ENCODE data around the gene SRSF11. TPM values are rescaled to one million over a fixed set of nuclear protein-coding genes. Genes with fewer than 3 reads are reported as not detected.

Gene SRSF11
- total RNA-seq, 2 donors from 2014 or later = 205 to 208 TPM

- ATAC-seq = no peak
- H3K9me3 Mint-ChIP-seq = no peaks in the 10 kb centered on the region
- peak overlapping the region; percentile 25 to 100 for H3K27ac Mint-ChIP-seq
- peaks cover 13 to 14% of the 10 kb centered on the region in 2 donors for H3K36me3 Mint-ChIP-seq
- no peak for DNase-seq (ENCODE audit: low spot score in 2 of 2)
Observed at GRCh38 chr1:70207492-70207891, 13.7 kb upstream of the SRSF11 start.

- no peaks in the 10 kb centered on the region for H3K9me3 Mint-ChIP-seq
- H3K27ac Mint-ChIP-seq = no peak overlapping the region
- DNase-seq (ENCODE audit: low spot score in 2 of 2) = no peak
- peaks cover 13 to 14% of the 10 kb centered on the region in 2 donors for H3K36me3 Mint-ChIP-seq
- ATAC-seq = no peak
Observed at GRCh38 chr1:70208292-70208691, 12.9 kb upstream of the SRSF11 start.

GRCh38 chr1:70210820-70211219, 10.4 kb upstream of the SRSF11 start:
- DNase-seq (ENCODE audit: low spot score in 2 of 2) (no peak), ATAC-seq (no peak)
- H3K9me3 Mint-ChIP-seq = no peaks in the 10 kb centered on the region
- H3K27ac Mint-ChIP-seq = no peak overlapping the region
- H3K36me3 Mint-ChIP-seq = peaks cover 3 to 7% of the 10 kb centered on the region in 2 donors

DNA sequence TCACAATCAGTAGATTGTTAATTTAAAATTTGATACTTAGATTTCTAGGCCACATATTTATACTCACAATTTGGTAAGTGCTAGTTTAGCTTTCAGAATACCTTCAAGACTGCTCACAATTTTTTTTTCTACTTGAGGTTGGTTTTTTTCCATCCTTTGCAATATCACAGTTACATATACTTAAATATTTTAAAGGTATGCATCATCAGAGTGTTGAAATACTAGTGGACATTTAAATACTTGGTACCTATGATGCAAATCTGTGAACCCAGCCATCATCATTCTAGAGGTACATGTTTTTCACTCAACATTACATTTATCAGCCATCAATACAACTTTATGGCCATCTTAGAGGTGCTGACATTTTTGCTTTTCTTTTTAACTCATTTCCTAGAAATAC, 9.6 kb upstream of the SRSF11 start:
- H3K9me3 Mint-ChIP-seq = no peaks in the 10 kb centered on the region
- no peak overlapping the region for H3K27ac Mint-ChIP-seq
- DNase-seq (ENCODE audit: low spot score in 2 of 2) = no peak
- no peak for ATAC-seq
- peaks cover 0 to 6% of the 10 kb centered on the region in 2 donors for H3K36me3 Mint-ChIP-seq

- ATAC-seq = no peak
- DNase-seq (ENCODE audit: low spot score in 2 of 2) = no peak
- peaks cover 24 to 37% of the 10 kb centered on the region in 2 donors for H3K36me3 Mint-ChIP-seq
Observed at GRCh38 chr1:70220015-70220414, 1.2 kb upstream of the SRSF11 start.

DNA sequence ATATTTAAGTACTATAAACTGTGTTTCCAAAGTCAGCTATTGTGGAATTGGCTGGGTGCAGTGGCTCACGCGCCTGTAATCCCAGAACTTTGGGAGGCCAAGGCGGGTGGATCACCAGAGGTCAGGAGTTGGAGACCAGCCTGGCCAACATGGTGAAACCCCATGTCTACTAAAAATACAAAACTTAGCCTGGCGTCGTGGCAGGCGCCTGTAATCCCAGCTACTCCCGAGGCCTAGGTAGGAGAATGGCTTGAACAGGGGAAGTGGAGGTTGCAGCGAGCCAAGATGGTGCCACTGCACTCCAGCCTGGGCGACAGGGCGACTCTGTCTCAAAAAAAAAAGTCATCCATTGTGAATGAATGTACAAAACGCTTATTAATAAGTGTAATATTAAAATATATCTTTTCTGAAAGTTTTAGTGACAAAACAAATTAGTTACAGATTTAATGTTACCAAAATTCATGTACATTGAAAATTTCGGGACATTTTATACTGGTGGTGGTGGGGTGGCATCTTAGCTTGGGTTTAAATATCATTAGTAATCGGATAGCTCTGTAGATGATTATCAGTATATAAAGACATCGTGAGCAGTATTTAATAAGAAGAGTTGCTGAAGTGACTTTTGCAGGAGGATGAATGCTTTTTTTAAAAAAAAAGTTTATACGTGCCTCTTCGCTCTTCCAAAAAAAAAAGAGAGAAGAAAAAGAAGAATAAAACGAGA, 503 bp upstream of the SRSF11 start:
- no peaks in the 10 kb centered on the region for H3K9me3 Mint-ChIP-seq
- peak overlapping the region; percentile 98 to 99 for H3K27ac Mint-ChIP-seq
- DNase-seq (ENCODE audit: low spot score in 2 of 2) = no peak
- H3K36me3 Mint-ChIP-seq = peaks cover 24 to 31% of the 10 kb centered on the region in 2 donors
- ATAC-seq = no peak

More at GRCh38 chr1:70220015-70220414, 1.2 kb upstream of the SRSF11 start:
- Mint-ChIP-seq H3K9me3 (no peaks in the 10 kb centered on the region), H3K27ac (peak overlapping the region; percentile 91 to 99)

DNA sequence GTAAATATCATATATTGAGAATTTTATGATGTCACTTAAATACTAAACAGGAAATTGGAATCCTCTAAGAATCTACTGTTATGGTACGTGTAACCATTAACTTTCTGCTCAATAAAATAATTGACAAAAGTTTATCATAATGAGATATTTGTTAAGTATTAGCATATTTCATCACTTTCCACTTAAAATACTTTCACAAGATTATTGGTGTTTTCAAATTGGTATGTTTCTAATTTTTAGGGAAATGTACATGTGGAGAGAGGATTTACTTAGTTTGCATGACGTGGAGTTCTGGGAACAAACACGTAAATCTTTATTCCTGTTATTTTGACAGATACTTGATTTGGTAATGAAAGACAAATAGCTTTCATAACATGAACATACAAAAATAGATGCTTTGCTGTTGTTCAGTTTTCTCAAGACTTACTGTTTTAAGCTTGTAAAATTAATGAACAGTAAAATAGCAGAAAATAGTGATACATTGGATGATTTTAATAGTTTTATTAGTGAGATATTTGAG, 1.6 kb downstream of the SRSF11 start:
- Mint-ChIP-seq H3K9me3 (no peaks in the 10 kb centered on the region), H3K27ac (peak overlapping the region; percentile 52 to 99), H3K36me3 (peaks cover 24 to 31% of the 10 kb centered on the region in 2 donors)
- ATAC-seq = no peak
- DNase-seq (ENCODE audit: low spot score in 2 of 2) = no peak

GRCh38 chr1:70224954-70225353, 3.8 kb downstream of the SRSF11 start:
- ATAC-seq = no peak
- no peak overlapping the region for H3K27ac Mint-ChIP-seq
- H3K36me3 Mint-ChIP-seq = peaks cover 24 to 31% of the 10 kb centered on the region in 2 donors
- DNase-seq (ENCODE audit: low spot score in 2 of 2) = no peak
- H3K9me3 Mint-ChIP-seq = no peaks in the 10 kb centered on the region

DNA sequence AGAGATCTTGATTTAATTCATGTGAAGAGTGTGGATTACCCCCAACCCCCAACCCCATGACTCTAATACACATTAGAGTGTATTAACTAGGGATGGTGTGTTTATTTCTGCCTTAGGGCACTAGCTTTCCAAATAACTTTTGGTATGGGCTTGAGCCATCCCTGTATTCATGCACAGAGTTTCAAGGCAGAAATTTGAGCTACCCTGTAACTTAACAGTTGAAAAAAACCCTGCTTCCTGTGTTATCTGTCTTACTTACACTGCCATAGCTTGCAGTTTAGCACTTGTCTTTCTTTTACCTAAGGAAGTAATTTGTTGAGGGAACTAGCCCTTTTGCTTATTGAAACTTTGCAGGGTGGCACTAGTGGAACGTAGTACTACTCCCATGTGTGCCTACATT, 6.3 kb downstream of the SRSF11 start:
- Mint-ChIP-seq H3K9me3 (no peaks in the 10 kb centered on the region), H3K27ac (peak overlapping the region in 1 of 2 donors; percentile 84), H3K36me3 (peaks cover 17 to 18% of the 10 kb centered on the region in 2 donors)
- peak in 1 of 2 donors; percentile 30 for ATAC-seq
- no peak for DNase-seq (ENCODE audit: low spot score in 2 of 2)

GRCh38 chr1:70228670-70229069, 7.5 kb downstream of the SRSF11 start:
- DNase-seq (ENCODE audit: low spot score in 2 of 2) (no peak), ATAC-seq (no peak)
- Mint-ChIP-seq H3K9me3 (no peaks in the 10 kb centered on the region), H3K36me3 (peaks cover 10 to 16% of the 10 kb centered on the region in 2 donors), H3K27ac (no peak overlapping the region)

DNA sequence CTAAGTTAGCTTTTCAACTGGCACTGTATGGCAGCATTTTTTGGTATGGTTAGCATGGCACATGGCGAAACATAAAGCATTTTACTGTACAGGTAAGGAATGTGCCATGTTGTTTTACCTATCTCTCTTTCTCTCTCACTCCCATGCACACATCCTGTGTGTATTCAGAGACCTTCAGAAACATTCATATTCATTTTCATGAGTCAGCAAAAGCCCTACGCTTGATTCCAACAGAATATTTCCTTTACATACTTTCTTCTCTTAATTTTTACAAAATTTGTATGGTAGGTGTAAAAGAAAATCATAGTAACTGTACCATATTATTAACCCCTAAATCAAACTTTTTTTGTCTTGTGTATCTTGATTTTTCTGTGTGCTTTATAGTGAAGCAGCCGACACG, 10.3 kb downstream of the SRSF11 start:
- Mint-ChIP-seq H3K36me3 (peaks cover 7% of the 10 kb centered on the region in 2 donors), H3K9me3 (no peaks in the 10 kb centered on the region), H3K27ac (no peak overlapping the region)
- no peak for ATAC-seq
- DNase-seq (ENCODE audit: low spot score in 2 of 2) = no peak

DNA sequence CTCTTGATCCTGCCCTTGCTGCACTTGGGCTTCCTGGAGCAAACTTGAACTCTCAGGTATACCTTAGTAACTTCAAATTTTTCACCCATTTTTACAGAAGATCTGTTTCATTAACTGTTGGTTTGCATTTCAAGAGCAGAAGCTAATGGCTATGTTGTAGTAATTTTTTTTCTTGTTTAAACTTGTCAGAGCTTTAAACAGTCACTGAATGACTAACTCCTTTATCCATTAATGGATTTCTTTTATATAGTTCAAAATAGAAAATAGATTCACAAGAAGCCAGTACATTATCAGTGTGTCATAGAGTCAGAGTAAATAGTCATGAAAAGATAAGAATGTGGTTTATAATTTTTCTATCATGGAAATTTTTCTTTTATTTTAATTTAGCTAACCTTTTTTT, 13.6 kb downstream of the SRSF11 start:
- no peak overlapping the region for H3K27ac Mint-ChIP-seq
- ATAC-seq (no peak), DNase-seq (ENCODE audit: low spot score in 2 of 2) (no peak)
- H3K36me3 Mint-ChIP-seq = peaks cover 7 to 19% of the 10 kb centered on the region in 2 donors
- H3K9me3 Mint-ChIP-seq = no peaks in the 10 kb centered on the region

GRCh38 chr1:70239940-70240339, 18.8 kb downstream of the SRSF11 start:
- no peak for ATAC-seq
- Mint-ChIP-seq H3K36me3 (peaks cover 0 to 28% of the 10 kb centered on the region in 2 donors), H3K9me3 (no peaks in the 10 kb centered on the region), H3K27ac (no peak overlapping the region)
- DNase-seq (ENCODE audit: low spot score in 2 of 2) = no peak

GRCh38 chr1:70247122-70247521, 25.9 kb downstream of the SRSF11 start:
- Mint-ChIP-seq H3K36me3 (peaks cover 30 to 40% of the 10 kb centered on the region in 2 donors), H3K27ac (peak overlapping the region in 1 of 2 donors; percentile 63)
- ATAC-seq = no peak

GRCh38 chr1:70247768-70248167, 26.6 kb downstream of the SRSF11 start:
- H3K9me3 Mint-ChIP-seq = no peaks in the 10 kb centered on the region
- H3K27ac Mint-ChIP-seq = peak overlapping the region in 1 of 2 donors; percentile 62
- ATAC-seq (peak; percentile 62 to 72), DNase-seq (ENCODE audit: low spot score in 2 of 2) (no peak)
- peaks cover 30 to 40% of the 10 kb centered on the region in 2 donors for H3K36me3 Mint-ChIP-seq

More at GRCh38 chr1:70247122-70247521, 25.9 kb downstream of the SRSF11 start:
- no peak for DNase-seq (ENCODE audit: low spot score in 2 of 2)
- no peaks in the 10 kb centered on the region for H3K9me3 Mint-ChIP-seq

DNA sequence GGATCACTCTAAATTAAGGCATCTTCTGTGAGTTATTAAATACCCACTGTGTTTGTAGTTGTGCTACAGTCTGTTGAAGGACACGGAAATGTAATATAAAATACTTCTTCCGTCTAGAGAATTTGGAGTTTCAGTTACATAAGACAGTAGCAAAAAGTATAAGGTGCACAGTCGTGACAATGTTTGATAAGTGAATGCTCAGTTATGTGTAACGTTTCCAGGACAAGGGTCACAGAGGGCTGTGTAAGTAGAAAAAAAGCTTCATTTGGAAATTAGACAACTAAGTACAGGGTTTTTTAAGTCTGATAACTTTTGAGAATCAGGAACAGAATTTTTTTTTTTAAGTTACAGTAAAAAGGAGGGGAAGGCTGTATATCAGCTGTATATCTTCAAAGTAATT, 27.5 kb downstream of the SRSF11 start:
- Mint-ChIP-seq H3K36me3 (peaks cover 30 to 40% of the 10 kb centered on the region in 2 donors), H3K27ac (peak overlapping the region in 1 of 2 donors; percentile 62), H3K9me3 (no peaks in the 10 kb centered on the region)
- ATAC-seq (no peak), DNase-seq (ENCODE audit: low spot score in 2 of 2) (no peak)

DNA sequence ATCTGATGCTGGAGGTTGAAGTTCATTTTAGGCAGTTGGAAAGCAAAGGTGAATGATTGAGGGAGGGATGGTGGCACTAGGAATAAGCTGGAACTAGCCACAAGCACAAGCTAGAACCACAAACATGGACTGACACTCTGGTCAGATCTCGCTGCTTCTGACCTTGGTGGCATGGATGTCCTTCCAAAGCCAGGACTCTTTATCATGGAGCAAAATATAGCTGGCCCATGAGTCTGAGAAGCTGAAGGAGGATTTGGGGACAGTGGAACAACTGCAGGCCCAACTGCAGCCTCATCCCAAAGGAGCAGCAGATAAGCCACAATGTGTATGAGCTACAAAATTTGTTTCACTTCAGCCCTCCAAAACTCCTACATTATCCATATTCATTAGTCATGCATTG, 35.5 kb downstream of the SRSF11 start:
- ATAC-seq (no peak), DNase-seq (ENCODE audit: low spot score in 2 of 2) (no peak)
- H3K36me3 Mint-ChIP-seq = no peaks in the 10 kb centered on the region
- H3K27ac Mint-ChIP-seq = no peak overlapping the region
- no peaks in the 10 kb centered on the region for H3K9me3 Mint-ChIP-seq

DNA sequence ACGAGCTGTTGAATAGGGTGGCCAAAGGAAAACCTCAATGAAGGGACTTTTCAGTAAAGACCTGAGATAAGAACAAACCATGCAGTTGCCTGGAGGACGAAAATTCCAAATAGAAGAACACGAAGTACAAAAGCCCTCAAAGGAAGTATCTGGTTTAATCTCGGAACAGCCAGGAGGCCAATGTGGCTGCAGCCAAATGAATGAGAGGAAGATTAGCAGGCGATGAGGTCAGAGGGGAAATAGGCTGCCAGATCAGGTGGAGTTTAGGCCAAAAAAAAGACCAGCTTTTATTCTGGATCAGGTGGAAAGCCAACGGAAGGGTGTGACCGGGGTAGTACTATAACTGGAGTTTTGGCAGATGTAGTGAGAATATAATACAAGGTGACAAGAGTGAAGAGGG, 43.7 kb downstream of the SRSF11 start:
- peak overlapping the region in 1 of 2 donors; percentile 79 for H3K27ac Mint-ChIP-seq
- peaks cover 15 to 21% of the 10 kb centered on the region in 2 donors for H3K36me3 Mint-ChIP-seq
- no peak for ATAC-seq
- no peak for DNase-seq (ENCODE audit: low spot score in 2 of 2)
- H3K9me3 Mint-ChIP-seq = peaks cover 0 to 4% of the 10 kb centered on the region in 2 donors
